PC-9 (cell line): ENCODE data around the gene ITGB7. TPM values are rescaled to one million over a fixed set of nuclear protein-coding genes. Genes with fewer than 3 reads are reported as not detected.
A peak's percentile ranks its signal among the peaks of the same experiment; 100 is the strongest.

ENCODE experiments used
- BruUV-seq: library from RNA; stranded (reverse); fragments of 400-500 nt; replicated peaks from 2 replicates; lab custom pipeline; 2021; lab: Mats Ljungman, UMichigan
- CTCF ChIA-PET: fragments of 300-600 bp; sonication (Branson Sonifier 250); formaldehyde crosslinking; loops from one replicate; lab custom pipeline; 2022; ENCODE audit warnings: antibody characterized with exemption; lab: Charles Lee
- POLR2A ChIA-PET: fragments of 300-600 bp; sonication (Branson Sonifier 250); formaldehyde crosslinking; loops from one replicate; lab custom pipeline; 2022; ENCODE audit warnings: antibody characterized with exemption; ENCODE audit not compliant: unreplicated experiment; lab: Charles Lee
- DNase-seq, 2 experiments: peaks; one replicate each; pipeline versions ENCODE4 v3.0.0 to v3.0.0-alpha.2; 2015 to 2022; ENCODE audit warnings: mixed read lengths in 1 of 2
- H2AFZ ChIP-seq: fragments of 200-600 bp; sonication (generic); 2 replicates; pipeline ENCODE4 v1.8.1; 2017; ENCODE audit warnings: antibody characterized with exemption
- H3F3A ChIP-seq: fragments of 200-600 bp; sonication (generic); 2 replicates; pipeline ENCODE4 v1.8.1; 2017; ENCODE audit warnings: antibody characterized with exemption, mild to moderate bottlenecking, low read depth; ENCODE audit not compliant: insufficient read depth
- H3K27ac ChIP-seq: fragments of 200-600 bp; sonication (generic); 2 replicates; pipeline ENCODE4 v1.6.1; 2016; ENCODE audit warnings: mixed run types
- H3K27me3 ChIP-seq: fragments of 200-600 bp; sonication (generic); 2 replicates; pipeline ENCODE4 v1.6.1; 2016; ENCODE audit warnings: low read depth, mixed run types; ENCODE audit not compliant: insufficient read depth
- H3K36me3 ChIP-seq: fragments of 200-600 bp; sonication (generic); 2 replicates; pipeline ENCODE4 v1.6.1; 2016; ENCODE audit warnings: low read depth, mixed run types
- H3K4me1 ChIP-seq: fragments of 200-600 bp; sonication (generic); replicated peaks from 2 replicates; pipeline ENCODE4 v1.6.1; 2016; ENCODE audit warnings: mixed run types; ENCODE audit not compliant: insufficient read depth
- H3K4me2 ChIP-seq: fragments of 200-600 bp; sonication (generic); 2 replicates; pipeline ENCODE4 v1.6.1; 2017; ENCODE audit warnings: mixed run types
- H3K4me3 ChIP-seq: fragments of 200-600 bp; sonication (generic); 2 replicates; pipeline ENCODE4 v1.6.1; 2016; ENCODE audit warnings: mixed run types
- H3K79me2 ChIP-seq: fragments of 200-600 bp; sonication (generic); 2 replicates; pipeline ENCODE4 v1.6.1; 2017; ENCODE audit warnings: low read depth, mixed run types
- H3K9me2 ChIP-seq: fragments of 200-600 bp; sonication (generic); 2 replicates; pipeline ENCODE4 v1.8.1; 2017; ENCODE audit warnings: mild to moderate bottlenecking; ENCODE audit not compliant: insufficient read depth
- H3K9me3 ChIP-seq: fragments of 200-600 bp; sonication (generic); 2 replicates; pipeline ENCODE4 v1.8.1; 2016; ENCODE audit warnings: low read depth; ENCODE audit not compliant: insufficient read depth
- H4K20me1 ChIP-seq: fragments of 200-600 bp; sonication (generic); 2 replicates; pipeline ENCODE4 v1.8.1; 2017; ENCODE audit not compliant: insufficient read depth
- CTCF ChIP-seq: fragments of 200-600 bp; sonication (generic); conservative IDR thresholded peaks from 2 replicates; pipeline ENCODE4 v1.6.1; 2017; ENCODE audit warnings: mixed run types, antibody characterized with exemption, mild to moderate bottlenecking, moderate library complexity
- EZH2 ChIP-seq: fragments of 200-600 bp; sonication (generic); IDR thresholded peaks from 2 replicates; pipeline ENCODE4 v1.8.0; 2017; ENCODE audit warnings: antibody characterized with exemption, low read depth
- intact Hi-C: fragments of 100-400 bp; cut with micrococcal nuclease; formaldehyde crosslinking; loops from one replicate; pipeline ENCODE4 v1.10.0; 2022; ENCODE audit not compliant: unreplicated experiment
- total RNA-seq: library from RNA; stranded (reverse); gene quantifications from 2 replicates; pipeline ENCODE4 v1.2.3, GENCODE V29; 2021

The ITGB7 gene
- total RNA-seq, 1 experiment from 2014 or later = 3.3 TPM

GRCh38 chr12:53254816-53255545 is 47.9 kb upstream of the ITGB7 start:
- Histone ChIP-seq H3K27ac (no peak overlapping the region), H3K4me2 (no peak overlapping the region), H2AFZ (no peak overlapping the region), H3K36me3 (no peaks in the 10 kb centered on the region), H3K79me2 (peaks cover 15% of the 10 kb centered on the region), H3K27me3 (no peaks in the 10 kb centered on the region), H3F3A (peaks cover 28% of the 10 kb centered on the region), H4K20me1 (no peaks in the 10 kb centered on the region), H3K9me3 (no peaks in the 10 kb centered on the region), H3K4me1 (peaks cover 22% of the 10 kb centered on the region), H3K4me3 (no peak overlapping the region), H3K9me2 (no peaks in the 10 kb centered on the region)
- intact Hi-C loops = no loop called here
- POLR2A ChIA-PET = no interaction called here
- no peak for TF ChIP-seq EZH2
- TF ChIP-seq CTCF = no peak
- DNase-seq = no peak
- BruUV-seq = no TSS peak
- CTCF ChIA-PET = no interaction called here

- Histone ChIP-seq H3K9me3 (no peaks in the 10 kb centered on the region), H3K27me3 (no peaks in the 10 kb centered on the region), H3K4me2 (peak overlapping the region; percentile 95), H3K27ac (no peak overlapping the region), H2AFZ (no peak overlapping the region), H3K4me3 (peak overlapping the region; percentile 99; the same call in 1 of the 2 replicates), H3F3A (peaks cover 28% of the 10 kb centered on the region), H3K79me2 (peaks cover 15% of the 10 kb centered on the region), H3K36me3 (no peaks in the 10 kb centered on the region), H3K4me1 (peaks cover 25% of the 10 kb centered on the region), H4K20me1 (no peaks in the 10 kb centered on the region), H3K9me2 (no peaks in the 10 kb centered on the region)
- ChIA-PET POLR2A (no interaction called here), CTCF (no interaction called here)
- BruUV-seq = TSS peak; percentile 63
- TF ChIP-seq CTCF = no peak
- TF ChIP-seq EZH2 = no peak
- intact Hi-C loops = no loop called here
- no peak for DNase-seq
These were observed 46.2 kb upstream of the ITGB7 start for GRCh38 chr12:53253298-53253697.

GRCh38 chr12:53252349-53252916 is 45.4 kb upstream of the ITGB7 start:
- POLR2A ChIA-PET = interaction anchor here (0.6 to 0.7 kb wide), 2 partner anchors 39 to 80 kb away, joined by 4 read pairs; no protein-coding TSS in a partner anchor
- TF ChIP-seq EZH2 = no peak
- TF ChIP-seq CTCF = peak; percentile 3; the same call in 1 of the 2 replicates
- no peaks in the 10 kb centered on the region for H3K9me2 ChIP-seq
- peak; percentile 81 to 83 for DNase-seq
- H3K36me3 ChIP-seq = no peaks in the 10 kb centered on the region
- peaks cover 25% of the 10 kb centered on the region for H3K4me1 ChIP-seq
- peak overlapping the region; percentile 64 for H3K27ac ChIP-seq
- peaks cover 15% of the 10 kb centered on the region for H3K79me2 ChIP-seq
- peaks cover 28% of the 10 kb centered on the region for H3F3A ChIP-seq
- intact Hi-C loops = loop anchor here (1.0 kb wide), 1 partner anchor 153 kb away; no protein-coding TSS in a partner anchor
- CTCF ChIA-PET = no interaction called here
- H3K4me2 ChIP-seq = peak overlapping the region; percentile 95
- H2AFZ ChIP-seq = peak overlapping the region; percentile 99
- no peaks in the 10 kb centered on the region for H3K27me3 ChIP-seq
- no TSS peak for BruUV-seq
- no peaks in the 10 kb centered on the region for H3K9me3 ChIP-seq
- no peaks in the 10 kb centered on the region for H4K20me1 ChIP-seq
- peak overlapping the region; percentile 99 for H3K4me3 ChIP-seq
